GM12878 (cell line): ENCODE measurements around the gene NCKAP5.

Source experiments
- CTCF ChIP-seq, 3 experiments: IDR thresholded peaks in 2 of 3; conservative IDR thresholded peaks in 1 of 3; 2 replicates each; pipeline ENCODE4 v1.5.1; 2011; ENCODE audit warnings: low read depth in 3 of 3, low read length in 3 of 3, mild to moderate bottlenecking in 3 of 3, control low read depth in 2 of 3, moderate library complexity in 2 of 3, inconsistent platforms in 1 of 3, mixed read lengths in 1 of 3; ENCODE audit not compliant: control insufficient read depth in 2 of 3, insufficient read depth in 1 of 3; ENCODE audit errors: extremely low read depth in 1 of 3
- EP300 ChIP-seq, 2 experiments: fragments of 150-350 bp in 1 of 2; IDR thresholded peaks; 2 replicates each; pipeline ENCODE4 v1.6.1; 2011 to 2012; ENCODE audit warnings: low read depth in 2 of 2, low read length in 2 of 2, borderline replicate concordance in 1 of 2, improper control_type of control experiment in 1 of 2, inconsistent platforms in 1 of 2; ENCODE audit not compliant: control insufficient read depth in 1 of 2
- KDM1A ChIP-seq: fragments of 200-600 bp; sonication (generic); IDR thresholded peaks from 2 replicates; pipeline ENCODE4 v1.6.1; 2016; ENCODE audit warnings: borderline replicate concordance
- NRF1 ChIP-seq: conservative IDR thresholded peaks from 2 replicates; pipeline ENCODE4 v1.6.1; 2011; ENCODE audit warnings: mild to moderate bottlenecking, low read depth, low read length, improper control_type of control experiment
- RFX5 ChIP-seq: IDR thresholded peaks from 2 replicates; pipeline ENCODE4 v1.6.1; 2011; ENCODE audit warnings: low read depth, low read length, improper control_type of control experiment
- TCF7 ChIP-seq: IDR thresholded peaks from 2 replicates; pipeline ENCODE4 v1.6.1; 2014; ENCODE audit warnings: antibody characterized with exemption, borderline replicate concordance
- ZNF274 ChIP-seq: IDR thresholded peaks from one replicate; pipeline ENCODE4 v1.8.0; 2011; ENCODE audit not compliant: insufficient read length, insufficient read depth
- TF ChIP-seq, protein P1 (sequence below): IDR thresholded peaks from 2 replicates; pipeline ENCODE4 v1.6.1; 2011; ENCODE audit warnings: low read depth, low read length, improper control_type of control experiment, borderline replicate concordance

DNA sequence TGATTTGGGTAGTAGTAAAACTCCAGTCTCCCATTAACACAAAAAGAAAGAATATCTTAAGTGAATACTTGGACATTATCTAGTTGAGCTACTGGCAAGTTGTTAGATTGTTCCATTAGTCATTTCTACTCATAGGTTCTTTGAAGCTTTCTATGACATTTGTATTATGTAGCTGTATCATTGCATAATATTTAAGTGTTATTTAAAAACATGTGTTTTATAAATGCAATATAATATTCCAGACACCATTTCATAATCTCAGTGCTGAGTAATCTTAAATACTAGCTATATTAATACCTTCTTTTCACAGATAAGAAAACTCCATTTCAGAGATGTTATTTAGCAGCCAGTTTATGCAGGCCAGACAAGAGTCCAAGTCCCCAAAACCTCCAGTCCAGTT lies 271.9 kb downstream of the NCKAP5 start:
- TF ChIP-seq EP300 (IDR thresholded peaks at IDR 0.05; ENCODE audit: borderline replicate concordance in 1 of 2, control insufficient read depth in 1 of 2, low read depth in 2 of 2, low read length in 2 of 2) (no peak), CTCF (IDR thresholded peaks at IDR 0.05 in 2 of 3, conservative IDR thresholded peaks at IDR 0.05 in 1 of 3; ENCODE audit: control insufficient read depth in 2 of 3, extremely low read depth in 1 of 3, insufficient read depth in 1 of 3, low read depth in 3 of 3, low read length in 3 of 3) (no peak), NRF1 (no peak), TCF7 (no peak), ZNF274 (no peak), KDM1A (no peak), RFX5 (no peak)
- TF ChIP-seq, protein P1, sequence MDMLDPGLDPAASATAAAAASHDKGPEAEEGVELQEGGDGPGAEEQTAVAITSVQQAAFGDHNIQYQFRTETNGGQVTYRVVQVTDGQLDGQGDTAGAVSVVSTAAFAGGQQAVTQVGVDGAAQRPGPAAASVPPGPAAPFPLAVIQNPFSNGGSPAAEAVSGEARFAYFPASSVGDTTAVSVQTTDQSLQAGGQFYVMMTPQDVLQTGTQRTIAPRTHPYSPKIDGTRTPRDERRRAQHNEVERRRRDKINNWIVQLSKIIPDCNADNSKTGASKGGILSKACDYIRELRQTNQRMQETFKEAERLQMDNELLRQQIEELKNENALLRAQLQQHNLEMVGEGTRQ: no peak
